Ishikawa (cell line): ENCODE measurements around the gene FRMD4B.

Source experiments
- CEBPB ChIP-seq: IDR thresholded peaks from 2 replicates; pipeline ENCODE4 v1.6.1; 2012
- CREB1 ChIP-seq: IDR thresholded peaks from 2 replicates; pipeline ENCODE4 v1.6.1; 2012; ENCODE audit warnings: low read depth
- EP300 ChIP-seq: IDR thresholded peaks from 2 replicates; pipeline ENCODE4 v1.6.1; 2012; ENCODE audit warnings: borderline replicate concordance
- FOXM1 ChIP-seq: IDR thresholded peaks from 2 replicates; pipeline ENCODE4 v1.6.1; 2012; ENCODE audit warnings: low read depth, borderline replicate concordance
- NFIC ChIP-seq: IDR thresholded peaks from 2 replicates; pipeline ENCODE4 v1.6.1; 2012
- RAD21 ChIP-seq: IDR thresholded peaks from 2 replicates; pipeline ENCODE4 v1.6.1; 2012; ENCODE audit warnings: low read depth
- TAF1 ChIP-seq: IDR thresholded peaks from 2 replicates; pipeline ENCODE4 v1.6.1; 2012; ENCODE audit warnings: low read depth, mild to moderate bottlenecking
- TCF12 ChIP-seq: IDR thresholded peaks from 2 replicates; pipeline ENCODE4 v1.6.1; 2012; ENCODE audit warnings: low read depth
- TEAD4 ChIP-seq: IDR thresholded peaks from 2 replicates; pipeline ENCODE4 v1.6.1; 2012
- YY1 ChIP-seq: IDR thresholded peaks from 2 replicates; pipeline ENCODE4 v1.6.1; 2012; ENCODE audit warnings: low read depth
- ZBTB7A ChIP-seq: IDR thresholded peaks from 2 replicates; pipeline ENCODE4 v1.6.1; 2012; ENCODE audit warnings: low read depth
- TF ChIP-seq, protein P1 (sequence below): IDR thresholded peaks from 2 replicates; pipeline ENCODE4 v1.6.1; 2012
- TF ChIP-seq, protein P2 (sequence below): IDR thresholded peaks from 2 replicates; pipeline ENCODE4 v1.6.1; 2012
- TF ChIP-seq, protein P3 (sequence below): IDR thresholded peaks from 2 replicates; pipeline ENCODE4 v1.6.1; 2012; ENCODE audit warnings: low read depth, mild to moderate bottlenecking

DNA sequence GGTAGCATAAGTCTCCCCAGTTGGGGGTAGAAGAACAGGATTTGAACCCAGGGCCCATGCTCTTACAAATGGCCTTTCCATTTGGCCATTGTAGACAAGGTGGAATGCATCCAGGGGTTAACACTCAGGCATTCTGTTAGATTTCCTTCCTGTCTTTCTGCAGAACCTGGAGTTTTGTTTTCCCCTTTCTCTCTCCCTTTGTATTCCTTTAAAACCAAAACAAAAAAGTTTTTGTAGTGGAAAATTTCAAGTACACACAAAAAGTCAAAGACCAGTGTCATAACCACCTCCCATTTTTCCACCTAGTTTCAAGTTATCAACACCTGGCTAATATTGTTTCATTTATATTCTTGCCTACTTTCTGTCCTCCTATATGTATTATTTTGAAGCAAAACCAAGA, 26.0 kb downstream of the FRMD4B start:
- TF ChIP-seq, protein P1, sequence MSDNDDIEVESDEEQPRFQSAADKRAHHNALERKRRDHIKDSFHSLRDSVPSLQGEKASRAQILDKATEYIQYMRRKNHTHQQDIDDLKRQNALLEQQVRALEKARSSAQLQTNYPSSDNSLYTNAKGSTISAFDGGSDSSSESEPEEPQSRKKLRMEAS = no peak
- no peak for TF ChIP-seq TAF1
- TF ChIP-seq FOXM1 = no peak
- TF ChIP-seq YY1 = no peak
- TF ChIP-seq EP300 = no peak
- no peak for TF ChIP-seq TCF12
- TF ChIP-seq CREB1 = no peak
- no peak for TF ChIP-seq NFIC
- TF ChIP-seq RAD21 = no peak
- TF ChIP-seq, protein P2, sequence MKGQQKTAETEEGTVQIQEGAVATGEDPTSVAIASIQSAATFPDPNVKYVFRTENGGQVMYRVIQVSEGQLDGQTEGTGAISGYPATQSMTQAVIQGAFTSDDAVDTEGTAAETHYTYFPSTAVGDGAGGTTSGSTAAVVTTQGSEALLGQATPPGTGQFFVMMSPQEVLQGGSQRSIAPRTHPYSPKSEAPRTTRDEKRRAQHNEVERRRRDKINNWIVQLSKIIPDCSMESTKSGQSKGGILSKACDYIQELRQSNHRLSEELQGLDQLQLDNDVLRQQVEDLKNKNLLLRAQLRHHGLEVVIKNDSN = no peak
- no peak for TF ChIP-seq ZBTB7A
- no peak for TF ChIP-seq CEBPB
- TF ChIP-seq, protein P3, sequence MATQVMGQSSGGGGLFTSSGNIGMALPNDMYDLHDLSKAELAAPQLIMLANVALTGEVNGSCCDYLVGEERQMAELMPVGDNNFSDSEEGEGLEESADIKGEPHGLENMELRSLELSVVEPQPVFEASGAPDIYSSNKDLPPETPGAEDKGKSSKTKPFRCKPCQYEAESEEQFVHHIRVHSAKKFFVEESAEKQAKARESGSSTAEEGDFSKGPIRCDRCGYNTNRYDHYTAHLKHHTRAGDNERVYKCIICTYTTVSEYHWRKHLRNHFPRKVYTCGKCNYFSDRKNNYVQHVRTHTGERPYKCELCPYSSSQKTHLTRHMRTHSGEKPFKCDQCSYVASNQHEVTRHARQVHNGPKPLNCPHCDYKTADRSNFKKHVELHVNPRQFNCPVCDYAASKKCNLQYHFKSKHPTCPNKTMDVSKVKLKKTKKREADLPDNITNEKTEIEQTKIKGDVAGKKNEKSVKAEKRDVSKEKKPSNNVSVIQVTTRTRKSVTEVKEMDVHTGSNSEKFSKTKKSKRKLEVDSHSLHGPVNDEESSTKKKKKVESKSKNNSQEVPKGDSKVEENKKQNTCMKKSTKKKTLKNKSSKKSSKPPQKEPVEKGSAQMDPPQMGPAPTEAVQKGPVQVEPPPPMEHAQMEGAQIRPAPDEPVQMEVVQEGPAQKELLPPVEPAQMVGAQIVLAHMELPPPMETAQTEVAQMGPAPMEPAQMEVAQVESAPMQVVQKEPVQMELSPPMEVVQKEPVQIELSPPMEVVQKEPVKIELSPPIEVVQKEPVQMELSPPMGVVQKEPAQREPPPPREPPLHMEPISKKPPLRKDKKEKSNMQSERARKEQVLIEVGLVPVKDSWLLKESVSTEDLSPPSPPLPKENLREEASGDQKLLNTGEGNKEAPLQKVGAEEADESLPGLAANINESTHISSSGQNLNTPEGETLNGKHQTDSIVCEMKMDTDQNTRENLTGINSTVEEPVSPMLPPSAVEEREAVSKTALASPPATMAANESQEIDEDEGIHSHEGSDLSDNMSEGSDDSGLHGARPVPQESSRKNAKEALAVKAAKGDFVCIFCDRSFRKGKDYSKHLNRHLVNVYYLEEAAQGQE = no peak
- no peak for TF ChIP-seq TEAD4
